Epithelial cell of proximal tubule (primary cell): ENCODE results near the gene KLHDC7B. TPM values are rescaled to one million over a fixed set of nuclear protein-coding genes. Genes with fewer than 3 reads are reported as not detected.

Source experiments
- DNase-seq: peaks from one replicate; pipeline ENCODE4 v3.0.0-alpha.2; 2011; ENCODE audit warnings: low read depth
- H3K4me3 ChIP-seq: 2 replicates; pipeline ENCODE4 v1.5.1; 2011; ENCODE audit warnings: low read depth, mild to moderate bottlenecking, low read length
- CTCF ChIP-seq: conservative IDR thresholded peaks from 2 replicates; pipeline ENCODE4 v1.5.1; 2012; ENCODE audit warnings: low read depth, mild to moderate bottlenecking, low read length
- total RNA-seq: library from RNA; depleted of rRNA; stranded (reverse); fragments of >200 nt; gene quantifications from 2 replicates; pipeline ENCODE4 v1.2.3, GENCODE V29; 2015

KLHDC7B gene
- total RNA-seq, 1 donor from 2014 or later: not detected

- DNase-seq: no peak
- TF ChIP-seq CTCF: no peak
Measured at GRCh38 chr22:50507991-50508884, 37.5 kb upstream of the KLHDC7B start, which contains the start of gene NCAPH2. Gene NCAPH2 (plus strand): TSS chr22:50508224. CDS start chr22:50508338, 114 bp downstream.

GRCh38 chr22:50508897-50509296 lies 36.8 kb upstream of the KLHDC7B start:
- no peak for DNase-seq
- no peak for TF ChIP-seq CTCF
- peak overlapping the region; percentile 80 for H3K4me3 ChIP-seq

More at GRCh38 chr22:50507991-50508884, 37.5 kb upstream of the KLHDC7B start, which contains the start of gene NCAPH2:
- H3K4me3 ChIP-seq: peak within 1 kb of the TSS; percentile 99

DNA sequence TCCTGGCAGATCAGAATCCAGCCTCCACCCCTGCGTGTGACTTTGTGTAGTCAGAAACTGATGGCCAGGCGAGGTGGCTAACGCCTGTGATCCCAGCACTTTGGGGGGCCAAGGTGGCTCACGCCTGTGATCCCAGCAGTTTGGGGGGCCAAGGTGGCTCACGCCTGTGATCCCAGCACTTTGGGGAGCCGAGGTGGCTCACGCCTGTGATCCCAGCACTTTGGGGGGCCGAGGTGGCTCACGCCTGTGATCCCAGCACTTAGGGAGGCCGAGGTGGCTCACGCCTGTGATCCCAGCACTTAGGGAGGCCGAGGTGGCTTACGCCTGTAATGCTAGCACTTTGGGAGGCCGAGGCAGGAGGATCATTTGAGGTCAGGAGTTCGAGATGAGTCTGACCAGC lies 32.5 kb upstream of the KLHDC7B start:
- H3K4me3 ChIP-seq: no peak overlapping the region
- TF ChIP-seq CTCF: no peak
- no peak for DNase-seq

- TF ChIP-seq CTCF: no peak
- no peak for DNase-seq
- H3K4me3 ChIP-seq: no peak overlapping the region
Measured at GRCh38 chr22:50516068-50516467, 29.6 kb upstream of the KLHDC7B start.

- H3K4me3 ChIP-seq: no peak overlapping the region
- no peak for DNase-seq
- TF ChIP-seq CTCF: no peak
Measured at GRCh38 chr22:50516891-50517290, 28.8 kb upstream of the KLHDC7B start.

DNA sequence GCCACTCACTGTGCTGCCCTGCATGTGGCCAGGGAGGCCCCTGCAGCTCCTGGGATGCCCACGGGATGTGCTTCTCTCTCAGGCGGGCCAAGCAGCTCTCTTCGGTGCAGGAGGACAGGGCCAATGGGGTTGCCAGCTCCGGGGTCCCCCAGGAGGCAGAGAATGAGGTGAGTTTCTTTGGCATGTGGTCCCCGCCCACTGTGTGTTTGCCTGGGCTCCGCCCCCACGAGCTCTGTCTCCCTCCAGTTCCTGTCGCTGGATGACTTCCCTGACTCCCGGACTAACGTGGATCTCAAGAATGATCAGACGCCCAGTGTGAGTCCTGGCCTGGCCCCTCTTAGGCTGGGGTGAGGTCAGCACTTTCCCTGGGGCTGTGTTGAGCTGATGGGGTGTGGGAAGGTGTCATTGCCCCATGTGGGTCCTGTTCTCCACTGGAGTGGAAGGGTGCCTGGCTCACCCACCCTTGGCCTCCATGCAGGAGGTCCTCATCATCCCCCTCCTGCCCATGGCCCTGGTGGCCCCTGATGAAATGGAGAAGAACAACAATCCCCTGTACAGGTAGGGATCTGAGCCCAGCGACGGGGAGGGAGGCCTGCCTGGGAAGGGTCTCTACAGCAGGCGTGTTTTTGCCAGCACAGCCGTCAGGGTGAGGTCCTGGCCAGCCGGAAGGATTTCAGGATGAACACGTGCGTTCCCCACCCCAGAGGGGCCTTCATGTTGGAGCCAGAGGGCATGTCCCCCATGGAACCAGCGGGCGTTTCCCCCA lies 28.0 kb upstream of the KLHDC7B start:
- H3K4me3 ChIP-seq: no peak overlapping the region
- no peak for DNase-seq
- TF ChIP-seq CTCF: no peak
